Measurements from ENCODE around the gene ARID3B. TPM values are rescaled to one million over a fixed set of nuclear protein-coding genes. Genes with fewer than 3 reads are reported as not detected.
A peak's percentile ranks its signal among the peaks of the same experiment; 100 is the strongest.

Gene ARID3B
- total and polyA plus RNA-seq, 2 of the 4 experiments (the other 2 are of a cell fraction), result 2.5 to 5.0 TPM

GRCh38 chr15:74615508-74616365 is 74.7 kb downstream of the ARID3B start, which contains the start of gene CLK3:
CLK3 (plus strand) TSS chr15:74615836; CDS start chr15:74619197, 3,361 bp downstream.
- POLR2A ChIA-PET (ENCODE audit: unreplicated experiment), result interaction anchor here (0.6 kb wide), 1 partner anchor 144 kb away, joined by 7 read pairs; no protein-coding TSS in a partner anchor
- peak within 1 kb of the TSS; percentile 21; the same call in 1 of the 2 replicates for H3K18ac ChIP-seq (ENCODE audit: low read depth, low read length)
- H3K14ac ChIP-seq (replicated peaks; ENCODE audit: low read depth, low read length), result peak within 1 kb of the TSS; percentile 90
- CTCF ChIA-PET, result interaction anchor here (1.0 to 1.5 kb wide), 2 partner anchors 16 to 380 kb away, joined by 3 to 4 read pairs; no protein-coding TSS in a partner anchor
- H2AFZ ChIP-seq (replicated peaks; ENCODE audit: low read length, poor library complexity), result peak within 1 kb of the TSS; percentile 97
- peak within 1 kb of the TSS; percentile 89 for H3K4me2 ChIP-seq (ENCODE audit: low read depth, low read length)
- peak within 1 kb of the TSS; percentile 91 for H4K91ac ChIP-seq (ENCODE audit: insufficient read depth, low read depth, low read length)
- dilution Hi-C loops (cut with HindIII; ENCODE audit: low sequenced_read_pairs, unreplicated experiment) (no loop called here), in situ Hi-C loops (cut with MboI; ENCODE audit: low sequenced_read_pairs) (no loop called here), intact Hi-C loops (cut with micrococcal nuclease) (loop anchor here (1.0 kb wide), 2 partner anchors 69 to 154 kb away; partner anchors contain the start of gene UBL7)
- no TSS peak for BruUV-seq (replicated peaks)
- 0% methylated on average over 54 of the region's 91 CpGs; no CpG with 5 or more reads in 1 of the 2 experiments for WGBS, 2 experiments (ENCODE audit: extremely low coverage in 2 of 2, insufficient read length in 1 of 2)
- 0 out of 2 replicates have a peak, but pooled peaks cover 2% of the 10 kb centered on the region for H3K9me1 ChIP-seq (ENCODE audit: insufficient read depth, low read length)
- H3K23ac ChIP-seq (ENCODE audit: low read depth, low read length), result peak within 1 kb of the TSS; percentile 92
- peak within 1 kb of the TSS; percentile 82 for H3K56ac ChIP-seq (ENCODE audit: extremely low read depth, insufficient read depth, low read length)
- peak within 1 kb of the TSS; percentile 76 for H4K5ac ChIP-seq (ENCODE audit: low read depth, low read length)
- H3K79me1 ChIP-seq (ENCODE audit: low read depth in 1 of 2, low read length in 2 of 2), result peaks cover 6 to 49% of the 10 kb centered on the region in 2 experiments; a peak in 3 of 4 replicates
- peak within 1 kb of the TSS; percentile 91 to 95 for H4K8ac ChIP-seq (ENCODE audit: low read depth in 2 of 2, low read length in 2 of 2)
- no peaks in the 10 kb centered on the region for H3K9me3 ChIP-seq (ENCODE audit: control insufficient read depth, insufficient read depth, low read length)
- peak within 1 kb of the TSS; percentile 87 for H3K27ac ChIP-seq (ENCODE audit: insufficient read depth, low read length)
- H2BK20ac ChIP-seq (ENCODE audit: low read depth, low read length), result no peak within 1 kb of the TSS
- H4K20me1 ChIP-seq (ENCODE audit: insufficient read depth, low read length), result peaks cover 47% of the 10 kb centered on the region
- peaks cover 18% of the 10 kb centered on the region for H3K36me3 ChIP-seq (ENCODE audit: control insufficient read depth, insufficient read depth, low read length)
- DNase-seq (peak; percentile 89), ATAC-seq (ENCODE audit: low read depth) (peak; percentile 81)
- peak within 1 kb of the TSS; percentile 97 for H2AK5ac ChIP-seq (ENCODE audit: low read depth, low read length)
- H3K4ac ChIP-seq (ENCODE audit: low read depth, low read length), result peak within 1 kb of the TSS; percentile 92
- H3K9ac ChIP-seq (ENCODE audit: low read depth, low read length), result peak within 1 kb of the TSS; percentile 97
- peak within 1 kb of the TSS; percentile 86 for H2BK5ac ChIP-seq (ENCODE audit: low read depth, low read length, poor library complexity, severe bottlenecking)
- H3K27me3 ChIP-seq (ENCODE audit: control insufficient read depth, insufficient read depth, low read length), result peaks cover 2% of the 10 kb centered on the region; the same call in 1 of the 2 replicates
- peak within 1 kb of the TSS; percentile 50; the same call in 1 of the 2 replicates for H2BK120ac ChIP-seq (ENCODE audit: low read depth, low read length)
- H2AK9ac ChIP-seq (replicated peaks; ENCODE audit: low read depth, low read length, poor library complexity), result peak within 1 kb of the TSS; percentile 100
- peaks cover 6% of the 10 kb centered on the region for H3K4me1 ChIP-seq (ENCODE audit: control insufficient read depth, insufficient read depth, low read length)
- H2BK15ac ChIP-seq (ENCODE audit: low read depth, low read length), result peak within 1 kb of the TSS; percentile 68; the same call in 2 of the 3 replicates
- H3K4me3 ChIP-seq (ENCODE audit: insufficient read depth, low read depth, low read length), result peak within 1 kb of the TSS; percentile 93
- TF ChIP-seq RCOR1 (IDR thresholded peaks at IDR 0.05; ENCODE audit: insufficient replicate concordance, low read length) (peak; percentile 33), USF2 (IDR thresholded peaks at IDR 0.05; ENCODE audit: low read depth, low read length) (peak; percentile 52), SMC3 (IDR thresholded peaks at IDR 0.05; ENCODE audit: low read depth, low read length) (no peak), MXI1 (IDR thresholded peaks at IDR 0.05; ENCODE audit: borderline replicate concordance, low read depth, low read length) (peak; percentile 36; the same call in 1 of the 2 replicates), MAZ (IDR thresholded peaks at IDR 0.05; ENCODE audit: borderline replicate concordance, low read depth, low read length) (peak; percentile 92), BHLHE40 (IDR thresholded peaks at IDR 0.05; ENCODE audit: low read depth, low read length) (peak; percentile 85), RFX5 (IDR thresholded peaks at IDR 0.05; ENCODE audit: low read depth, low read length) (no peak), RAD21 (IDR thresholded peaks at IDR 0.05; ENCODE audit: low read length) (no peak), FOS (IDR thresholded peaks at IDR 0.05; ENCODE audit: low read depth, low read length) (no peak), CHD1 (IDR thresholded peaks at IDR 0.05; ENCODE audit: low read depth, low read length) (peak; percentile 12; the same call in 1 of the 2 replicates), MAFK (IDR thresholded peaks at IDR 0.05; ENCODE audit: low read depth, low read length) (no peak), CTCF (conservative IDR thresholded peaks at IDR 0.05; ENCODE audit: low read depth, low read length) (no peak), POLR2A (IDR thresholded peaks at IDR 0.05; ENCODE audit: low read depth, low read length) (peak; percentile 83), CEBPB (IDR thresholded peaks at IDR 0.05; ENCODE audit: low read depth, low read length) (no peak)

Data from IMR-90 (cell line).